RWPE1 (cell line): ENCODE measurements around the gene MTUS2.

Source experiments
- CTCF ChIA-PET: fragments of 350-600 bp; sonication (Branson Sonifier 250); formaldehyde crosslinking; extraction: SDS; loops from one replicate; lab custom pipeline; 2021; lab: Yijun Ruan, JAX
- POLR2A ChIA-PET: fragments of 400-600 bp; formaldehyde crosslinking; extraction: SDS; loops from one replicate; lab custom pipeline; 2020; ENCODE audit warnings: antibody characterized with exemption; ENCODE audit not compliant: low non-redundant PET; lab: Yijun Ruan, JAX
- DNase-seq: peaks from one replicate; pipeline ENCODE4 v3.0.0; 2012; ENCODE audit warnings: low spot score
- H3K27ac ChIP-seq: fragments of 450-650 bp; 2 replicates; pipeline ENCODE4 v1.5.1; 2017
- TF ChIP-seq, protein P1 (sequence below): fragments of 450-650 bp; conservative IDR thresholded peaks from 2 replicates; pipeline ENCODE4 v1.5.1; 2017; ENCODE audit warnings: low read depth, mild to moderate bottlenecking

The MTUS2 gene

DNA sequence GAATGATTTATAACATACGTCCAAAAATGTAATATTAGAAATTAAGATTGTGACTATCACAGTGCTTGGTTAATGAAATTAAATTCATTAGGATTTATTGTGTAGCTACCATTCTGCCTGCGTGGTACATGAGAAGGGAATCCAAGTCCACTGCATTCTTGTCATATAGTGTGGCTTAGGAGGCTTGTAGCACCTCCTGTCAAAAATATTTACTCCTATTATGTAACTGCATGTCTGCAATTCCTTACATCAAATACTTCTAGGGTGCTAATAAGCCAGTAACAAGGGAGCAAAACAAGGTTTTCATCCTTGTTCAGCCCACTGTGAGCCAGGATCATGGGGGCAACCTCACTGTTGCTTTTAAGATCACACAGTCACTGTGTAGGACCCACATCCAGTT is 576.3 kb downstream of the MTUS2 start:
- no peak overlapping the region for H3K27ac ChIP-seq
- TF ChIP-seq, protein P1, sequence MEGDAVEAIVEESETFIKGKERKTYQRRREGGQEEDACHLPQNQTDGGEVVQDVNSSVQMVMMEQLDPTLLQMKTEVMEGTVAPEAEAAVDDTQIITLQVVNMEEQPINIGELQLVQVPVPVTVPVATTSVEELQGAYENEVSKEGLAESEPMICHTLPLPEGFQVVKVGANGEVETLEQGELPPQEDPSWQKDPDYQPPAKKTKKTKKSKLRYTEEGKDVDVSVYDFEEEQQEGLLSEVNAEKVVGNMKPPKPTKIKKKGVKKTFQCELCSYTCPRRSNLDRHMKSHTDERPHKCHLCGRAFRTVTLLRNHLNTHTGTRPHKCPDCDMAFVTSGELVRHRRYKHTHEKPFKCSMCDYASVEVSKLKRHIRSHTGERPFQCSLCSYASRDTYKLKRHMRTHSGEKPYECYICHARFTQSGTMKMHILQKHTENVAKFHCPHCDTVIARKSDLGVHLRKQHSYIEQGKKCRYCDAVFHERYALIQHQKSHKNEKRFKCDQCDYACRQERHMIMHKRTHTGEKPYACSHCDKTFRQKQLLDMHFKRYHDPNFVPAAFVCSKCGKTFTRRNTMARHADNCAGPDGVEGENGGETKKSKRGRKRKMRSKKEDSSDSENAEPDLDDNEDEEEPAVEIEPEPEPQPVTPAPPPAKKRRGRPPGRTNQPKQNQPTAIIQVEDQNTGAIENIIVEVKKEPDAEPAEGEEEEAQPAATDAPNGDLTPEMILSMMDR = no peak
- DNase-seq = no peak
- POLR2A ChIA-PET = no interaction called here
- CTCF ChIA-PET = no interaction called here

DNA sequence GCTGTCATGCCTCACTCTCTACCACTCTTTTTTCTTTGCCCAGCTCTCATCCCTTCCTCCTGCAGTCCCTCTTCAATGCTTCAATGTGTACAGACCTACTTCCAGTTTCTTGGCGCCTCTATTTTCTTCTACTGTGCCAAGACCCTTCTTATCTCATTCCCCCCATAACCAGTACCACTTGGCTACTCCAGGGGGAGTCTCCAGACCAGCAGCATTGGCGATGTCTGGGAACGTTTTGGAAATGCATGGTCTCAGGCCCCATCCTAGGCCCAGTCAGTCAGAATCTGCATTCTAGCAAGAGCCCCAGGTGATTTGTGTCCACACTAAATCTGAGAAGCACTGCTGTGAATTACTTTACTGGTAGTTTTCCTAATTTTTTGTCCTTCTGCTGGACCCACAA is 577.1 kb downstream of the MTUS2 start:
- POLR2A ChIA-PET = no interaction called here
- CTCF ChIA-PET = no interaction called here
- DNase-seq = no peak
- TF ChIP-seq, protein P1 = no peak
- no peak overlapping the region for H3K27ac ChIP-seq

DNA sequence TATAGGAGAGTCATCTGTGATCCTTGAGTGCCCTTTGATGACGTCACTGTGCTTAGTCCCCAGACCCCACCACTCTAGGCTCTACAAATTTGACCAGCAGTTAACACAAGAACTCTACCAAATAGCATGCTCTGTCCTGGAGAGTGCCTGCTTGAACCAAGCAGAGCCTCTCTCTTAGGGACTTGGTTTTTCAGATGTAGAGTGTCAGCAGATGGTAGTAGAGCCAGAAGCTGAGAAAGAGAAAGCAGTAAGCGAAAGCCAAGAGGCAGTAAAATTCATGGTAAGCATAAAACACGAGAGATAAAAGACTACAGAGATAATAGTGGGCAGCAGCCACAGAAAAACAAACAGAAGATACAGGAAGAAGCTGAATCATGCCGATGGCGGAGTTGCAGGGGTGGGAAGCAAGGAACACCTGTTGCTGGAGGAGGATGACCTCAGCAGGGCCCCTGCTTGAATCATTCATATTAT is 582.1 kb downstream of the MTUS2 start:
- TF ChIP-seq, protein P1 = no peak
- ChIA-PET POLR2A (no interaction called here), CTCF (no interaction called here)
- DNase-seq = no peak
- no peak overlapping the region for H3K27ac ChIP-seq

DNA sequence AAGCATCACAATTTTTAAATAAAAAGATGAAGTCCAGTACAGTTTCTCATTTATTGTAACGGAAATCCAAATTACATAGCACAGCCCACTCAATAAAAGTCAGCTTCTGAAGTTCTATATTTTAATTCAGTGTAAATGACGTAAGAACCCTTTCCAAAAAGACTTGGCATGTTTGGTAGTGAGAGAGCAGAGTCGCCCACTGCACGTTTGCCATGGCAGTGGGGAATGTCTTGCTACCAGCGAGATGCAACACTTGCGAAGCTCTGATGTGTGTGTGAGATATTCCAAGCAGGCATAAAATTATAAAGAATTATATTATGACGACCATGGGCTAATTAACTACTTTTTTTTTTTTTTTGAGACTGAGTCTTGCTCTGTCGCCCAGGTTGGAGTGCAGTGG is 585.3 kb downstream of the MTUS2 start:
- TF ChIP-seq, protein P1 = no peak
- CTCF ChIA-PET = no interaction called here
- no peak overlapping the region for H3K27ac ChIP-seq
- DNase-seq = no peak
- POLR2A ChIA-PET = interaction anchor here (0.7 kb wide), 1 partner anchor 636 kb away, joined by 3 read pairs; no protein-coding TSS in a partner anchor

DNA sequence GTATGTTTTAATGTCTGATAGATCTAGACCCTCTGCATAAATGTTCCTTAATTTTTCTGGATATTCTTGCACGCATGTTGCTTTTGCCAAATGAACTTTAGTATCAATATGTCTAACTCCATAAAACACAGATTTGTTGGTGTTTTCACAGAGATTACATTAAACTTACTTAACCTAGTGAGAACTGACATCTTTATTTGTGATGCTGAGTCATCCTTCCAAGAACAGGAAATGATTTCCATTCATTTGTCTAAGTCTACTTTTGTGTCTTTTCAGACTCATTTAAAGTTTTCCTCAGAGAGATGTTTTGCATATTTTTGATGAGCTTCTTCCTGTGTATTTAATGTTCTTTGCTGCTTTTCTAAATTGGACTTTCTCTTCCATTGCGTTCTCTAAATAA is 591.3 kb downstream of the MTUS2 start:
- TF ChIP-seq, protein P1 = no peak
- H3K27ac ChIP-seq = no peak overlapping the region
- POLR2A ChIA-PET = no interaction called here
- CTCF ChIA-PET = no interaction called here
- DNase-seq = no peak

DNA sequence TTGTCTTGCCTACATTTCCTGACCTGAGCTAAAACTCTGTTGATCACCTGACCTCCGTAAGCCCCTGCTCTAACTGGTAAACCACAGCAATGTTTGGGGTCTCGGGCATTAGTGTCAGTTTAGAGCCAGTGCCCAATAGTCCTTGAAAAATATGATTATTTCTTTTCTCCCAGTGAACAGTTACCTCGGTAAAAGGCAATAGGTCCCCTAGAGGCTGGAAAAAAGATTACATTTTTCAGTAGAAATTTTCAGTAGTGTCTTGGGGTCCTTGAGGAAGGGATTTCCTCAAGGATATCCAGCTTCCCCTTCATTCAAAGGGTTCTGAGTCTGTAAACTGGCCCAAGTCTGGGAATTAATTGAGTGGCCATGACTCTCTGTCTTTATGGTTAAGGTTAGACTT is 597.9 kb downstream of the MTUS2 start:
- POLR2A ChIA-PET = no interaction called here
- CTCF ChIA-PET = no interaction called here
- TF ChIP-seq, protein P1 = no peak
- DNase-seq = no peak
- no peak overlapping the region for H3K27ac ChIP-seq
